Measurements from ENCODE around the gene SLC51A. TPM values are rescaled to one million over a fixed set of nuclear protein-coding genes. Genes with fewer than 3 reads are reported as not detected.

SLC51A gene
- total RNA-seq, 1 donor from 2014 or later, result not detected

GRCh38 chr3:196263819-196264218 is 47.5 kb downstream of the SLC51A start:
- Mint-ChIP-seq H3K36me3 (ENCODE audit: unreplicated experiment) (no peaks in the 10 kb centered on the region), H3K9me3 (ENCODE audit: unreplicated experiment) (peaks cover 2% of the 10 kb centered on the region), H3K27ac (ENCODE audit: unreplicated experiment) (no peak overlapping the region), H3K27me3 (ENCODE audit: unreplicated experiment) (no peaks in the 10 kb centered on the region), H3K4me3 (ENCODE audit: unreplicated experiment) (no peak overlapping the region), H3K4me1 (ENCODE audit: low read depth, unreplicated experiment) (no peaks in the 10 kb centered on the region)
- TF ChIP-seq CTCF (IDR thresholded peaks at IDR 0.05; ENCODE audit: partially characterized antibody, unreplicated experiment), result no peak
- DNase-seq, result no peak

GRCh38 chr3:196268284-196269163 is 52.2 kb downstream of the SLC51A start:
- TF ChIP-seq CTCF (IDR thresholded peaks at IDR 0.05; ENCODE audit: partially characterized antibody, unreplicated experiment), result no peak
- Mint-ChIP-seq H3K36me3 (ENCODE audit: unreplicated experiment) (peaks cover 4% of the 10 kb centered on the region), H3K4me1 (ENCODE audit: low read depth, unreplicated experiment) (no peaks in the 10 kb centered on the region), H3K9me3 (ENCODE audit: unreplicated experiment) (peaks cover 2% of the 10 kb centered on the region), H3K27me3 (ENCODE audit: unreplicated experiment) (no peaks in the 10 kb centered on the region), H3K4me3 (ENCODE audit: unreplicated experiment) (no peak overlapping the region), H3K27ac (ENCODE audit: unreplicated experiment) (no peak overlapping the region)
- DNase-seq, result no peak

GRCh38 chr3:196270499-196270898 is 54.2 kb downstream of the SLC51A start:
- H3K4me3 Mint-ChIP-seq (ENCODE audit: unreplicated experiment), result no peak overlapping the region
- peaks cover 15% of the 10 kb centered on the region for H3K36me3 Mint-ChIP-seq (ENCODE audit: unreplicated experiment)
- peaks cover 5% of the 10 kb centered on the region for H3K9me3 Mint-ChIP-seq (ENCODE audit: unreplicated experiment)

GRCh38 chr3:196272826-196273225 is 56.5 kb downstream of the SLC51A start:
- Mint-ChIP-seq H3K36me3 (ENCODE audit: unreplicated experiment) (peaks cover 15% of the 10 kb centered on the region), H3K27ac (ENCODE audit: unreplicated experiment) (no peak overlapping the region), H3K27me3 (ENCODE audit: unreplicated experiment) (peaks cover 2% of the 10 kb centered on the region), H3K4me3 (ENCODE audit: unreplicated experiment) (no peak overlapping the region), H3K4me1 (ENCODE audit: low read depth, unreplicated experiment) (no peaks in the 10 kb centered on the region), H3K9me3 (ENCODE audit: unreplicated experiment) (peaks cover 5% of the 10 kb centered on the region)
- DNase-seq, result no peak
- no peak for TF ChIP-seq CTCF (IDR thresholded peaks at IDR 0.05; ENCODE audit: partially characterized antibody, unreplicated experiment)

More at GRCh38 chr3:196270499-196270898, 54.2 kb downstream of the SLC51A start:
- no peak for DNase-seq
- H3K27ac Mint-ChIP-seq (ENCODE audit: unreplicated experiment), result no peak overlapping the region
- no peaks in the 10 kb centered on the region for H3K4me1 Mint-ChIP-seq (ENCODE audit: low read depth, unreplicated experiment)
- no peak for TF ChIP-seq CTCF (IDR thresholded peaks at IDR 0.05; ENCODE audit: partially characterized antibody, unreplicated experiment)
- H3K27me3 Mint-ChIP-seq (ENCODE audit: unreplicated experiment), result peaks cover 2% of the 10 kb centered on the region

GRCh38 chr3:196273655-196274054 is 57.3 kb downstream of the SLC51A start:
- peaks cover 2% of the 10 kb centered on the region for H3K27me3 Mint-ChIP-seq (ENCODE audit: unreplicated experiment)
- H3K27ac Mint-ChIP-seq (ENCODE audit: unreplicated experiment), result no peak overlapping the region
- no peak for DNase-seq
- peaks cover 15% of the 10 kb centered on the region for H3K36me3 Mint-ChIP-seq (ENCODE audit: unreplicated experiment)
- TF ChIP-seq CTCF (IDR thresholded peaks at IDR 0.05; ENCODE audit: partially characterized antibody, unreplicated experiment), result no peak
- no peak overlapping the region for H3K4me3 Mint-ChIP-seq (ENCODE audit: unreplicated experiment)
- H3K9me3 Mint-ChIP-seq (ENCODE audit: unreplicated experiment), result peaks cover 5% of the 10 kb centered on the region
- H3K4me1 Mint-ChIP-seq (ENCODE audit: low read depth, unreplicated experiment), result no peaks in the 10 kb centered on the region

Measured in glutamatergic neuron (in vitro differentiated cells).